ENCODE measurements around the gene LGR5.

DNA sequence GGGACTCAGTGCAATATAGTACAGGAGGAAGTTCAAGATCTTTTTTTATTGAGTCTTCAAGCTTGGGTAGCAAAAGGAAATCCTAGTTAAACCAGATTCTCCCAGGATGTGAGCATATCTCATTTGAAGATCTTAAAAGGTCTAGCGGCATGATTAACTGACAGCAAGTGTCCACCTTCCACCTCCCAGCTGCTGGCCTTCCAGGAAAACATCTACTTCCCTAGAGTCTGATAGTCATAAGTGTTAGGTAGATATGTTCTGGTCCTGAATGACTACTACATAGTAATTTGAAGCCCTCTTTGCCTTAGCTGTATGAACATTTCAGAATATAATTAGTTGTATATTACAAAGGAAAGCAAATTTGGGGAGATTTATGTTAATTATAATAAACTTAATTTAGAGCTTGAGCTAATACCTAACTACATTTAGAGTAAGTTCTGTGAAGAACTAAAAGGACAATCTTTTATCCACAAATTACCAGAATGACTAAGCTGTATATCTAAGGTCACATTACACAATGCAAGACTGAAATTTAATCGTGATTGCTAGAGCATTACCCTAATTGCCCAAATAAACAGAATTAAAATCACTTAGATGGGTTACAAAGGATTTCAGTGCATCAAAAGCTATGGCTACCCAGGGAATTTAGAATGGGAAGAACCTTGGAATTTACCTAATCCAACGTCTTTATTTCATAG lies 9.9 kb downstream of the LGR5 start:
- TF ChIP-seq, protein P1, sequence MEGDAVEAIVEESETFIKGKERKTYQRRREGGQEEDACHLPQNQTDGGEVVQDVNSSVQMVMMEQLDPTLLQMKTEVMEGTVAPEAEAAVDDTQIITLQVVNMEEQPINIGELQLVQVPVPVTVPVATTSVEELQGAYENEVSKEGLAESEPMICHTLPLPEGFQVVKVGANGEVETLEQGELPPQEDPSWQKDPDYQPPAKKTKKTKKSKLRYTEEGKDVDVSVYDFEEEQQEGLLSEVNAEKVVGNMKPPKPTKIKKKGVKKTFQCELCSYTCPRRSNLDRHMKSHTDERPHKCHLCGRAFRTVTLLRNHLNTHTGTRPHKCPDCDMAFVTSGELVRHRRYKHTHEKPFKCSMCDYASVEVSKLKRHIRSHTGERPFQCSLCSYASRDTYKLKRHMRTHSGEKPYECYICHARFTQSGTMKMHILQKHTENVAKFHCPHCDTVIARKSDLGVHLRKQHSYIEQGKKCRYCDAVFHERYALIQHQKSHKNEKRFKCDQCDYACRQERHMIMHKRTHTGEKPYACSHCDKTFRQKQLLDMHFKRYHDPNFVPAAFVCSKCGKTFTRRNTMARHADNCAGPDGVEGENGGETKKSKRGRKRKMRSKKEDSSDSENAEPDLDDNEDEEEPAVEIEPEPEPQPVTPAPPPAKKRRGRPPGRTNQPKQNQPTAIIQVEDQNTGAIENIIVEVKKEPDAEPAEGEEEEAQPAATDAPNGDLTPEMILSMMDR (CRISPR knock-in tag; IDR thresholded peaks at IDR 0.05): no peak
- TF ChIP-seq NCOA2 (CRISPR knock-in tag; IDR thresholded peaks at IDR 0.05) (no peak), HMG20A (CRISPR knock-in tag; IDR thresholded peaks at IDR 0.05; ENCODE audit: borderline replicate concordance) (no peak), NFE2L1 (CRISPR knock-in tag; IDR thresholded peaks at IDR 0.05; ENCODE audit: borderline replicate concordance) (no peak), ZNF253 (CRISPR knock-in tag; IDR thresholded peaks at IDR 0.05; ENCODE audit: borderline replicate concordance) (no peak), ATM (IDR thresholded peaks at IDR 0.05; ENCODE audit: borderline replicate concordance) (no peak)
- TF ChIP-seq, protein P2, sequence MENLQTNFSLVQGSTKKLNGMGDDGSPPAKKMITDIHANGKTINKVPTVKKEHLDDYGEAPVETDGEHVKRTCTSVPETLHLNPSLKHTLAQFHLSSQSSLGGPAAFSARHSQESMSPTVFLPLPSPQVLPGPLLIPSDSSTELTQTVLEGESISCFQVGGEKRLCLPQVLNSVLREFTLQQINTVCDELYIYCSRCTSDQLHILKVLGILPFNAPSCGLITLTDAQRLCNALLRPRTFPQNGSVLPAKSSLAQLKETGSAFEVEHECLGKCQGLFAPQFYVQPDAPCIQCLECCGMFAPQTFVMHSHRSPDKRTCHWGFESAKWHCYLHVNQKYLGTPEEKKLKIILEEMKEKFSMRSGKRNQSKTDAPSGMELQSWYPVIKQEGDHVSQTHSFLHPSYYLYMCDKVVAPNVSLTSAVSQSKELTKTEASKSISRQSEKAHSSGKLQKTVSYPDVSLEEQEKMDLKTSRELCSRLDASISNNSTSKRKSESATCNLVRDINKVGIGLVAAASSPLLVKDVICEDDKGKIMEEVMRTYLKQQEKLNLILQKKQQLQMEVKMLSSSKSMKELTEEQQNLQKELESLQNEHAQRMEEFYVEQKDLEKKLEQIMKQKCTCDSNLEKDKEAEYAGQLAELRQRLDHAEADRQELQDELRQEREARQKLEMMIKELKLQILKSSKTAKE (CRISPR knock-in tag; IDR thresholded peaks at IDR 0.05; ENCODE audit: borderline replicate concordance): no peak
